Measurements from ENCODE around the gene PYHIN1. TPM values are rescaled to one million over a fixed set of nuclear protein-coding genes. Genes with fewer than 3 reads are reported as not detected.
"Not testable (repeated sequence)": the region's sequence is repeated elsewhere in the genome, so short reads cannot be mapped to it uniquely, and the experiment has no call there.

Gene PYHIN1
- total and polyA plus RNA-seq, 2 donors: 0.49 to 0.69 TPM

- not testable (repeated sequence) for H3K36me3 ChIP-seq (ENCODE audit: insufficient read depth); DNase-seq (ENCODE audit: extremely low spot score); H3K4me1 ChIP-seq (ENCODE audit: insufficient read depth); H3K27ac ChIP-seq (ENCODE audit: low read depth)
- WGBS: 56% methylated on average over 9 of the region's 9 CpGs
- peak overlapping the region; percentile 36 for H3K4me3 ChIP-seq (ENCODE audit: low read depth, low read length)
These were observed 79.6 kb downstream of the PYHIN1 start for GRCh38 chr1:159011001-159011400.

GRCh38 chr1:159011751-159012150 is 80.4 kb downstream of the PYHIN1 start:
- H3K36me3 ChIP-seq (ENCODE audit: insufficient read depth): no peaks in the 10 kb centered on the region
- DNase-seq (ENCODE audit: extremely low spot score): no peak
- no peak overlapping the region for H3K27ac ChIP-seq (ENCODE audit: low read depth)
- no peaks in the 10 kb centered on the region for H3K4me1 ChIP-seq (ENCODE audit: insufficient read depth)
- no peak overlapping the region for H3K4me3 ChIP-seq (ENCODE audit: low read depth, low read length)

GRCh38 chr1:159012495-159012894 is 81.1 kb downstream of the PYHIN1 start:
- peak overlapping the region; percentile 17 for H3K4me3 ChIP-seq (ENCODE audit: low read depth, low read length)
- peak overlapping the region; percentile 62 for H3K27ac ChIP-seq (ENCODE audit: low read depth)
- peaks cover 2% of the 10 kb centered on the region for H3K36me3 ChIP-seq (ENCODE audit: insufficient read depth)
- WGBS: 55% methylated on average over 6 of the region's 6 CpGs
- H3K4me1 ChIP-seq (ENCODE audit: insufficient read depth): no peaks in the 10 kb centered on the region
- no peak for DNase-seq (ENCODE audit: extremely low spot score)

- no peak overlapping the region for H3K4me3 ChIP-seq (ENCODE audit: low read depth, low read length)
- peaks cover 4% of the 10 kb centered on the region for H3K36me3 ChIP-seq (ENCODE audit: insufficient read depth)
- 89% methylated on average over 3 of the region's 3 CpGs for WGBS
- DNase-seq (ENCODE audit: extremely low spot score): no peak
- no peaks in the 10 kb centered on the region for H3K4me1 ChIP-seq (ENCODE audit: insufficient read depth)
- no peak overlapping the region for H3K27ac ChIP-seq (ENCODE audit: low read depth)
These were observed 82.7 kb downstream of the PYHIN1 start for GRCh38 chr1:159014003-159014571.

- H3K4me3 ChIP-seq (ENCODE audit: low read depth, low read length): no peak overlapping the region
- 88% methylated on average over 3 of the region's 3 CpGs for WGBS
These were observed 83.5 kb downstream of the PYHIN1 start for GRCh38 chr1:159014851-159015250.

GRCh38 chr1:159015440-159015909 is 84.1 kb downstream of the PYHIN1 start:
- no peaks in the 10 kb centered on the region for H3K4me1 ChIP-seq (ENCODE audit: insufficient read depth)
- 61% methylated on average over 4 of the region's 4 CpGs for WGBS
- peaks cover 5% of the 10 kb centered on the region for H3K36me3 ChIP-seq (ENCODE audit: insufficient read depth)
- H3K4me3 ChIP-seq (ENCODE audit: low read depth, low read length): no peak overlapping the region
- H3K27ac ChIP-seq (ENCODE audit: low read depth): no peak overlapping the region
- no peak for DNase-seq (ENCODE audit: extremely low spot score)

More at GRCh38 chr1:159014851-159015250, 83.5 kb downstream of the PYHIN1 start:
- Histone ChIP-seq H3K27ac (ENCODE audit: low read depth) (no peak overlapping the region), H3K36me3 (ENCODE audit: insufficient read depth) (peaks cover 4% of the 10 kb centered on the region), H3K4me1 (ENCODE audit: insufficient read depth) (no peaks in the 10 kb centered on the region)
- no peak for DNase-seq (ENCODE audit: extremely low spot score)

GRCh38 chr1:159023723-159024122 is 92.4 kb downstream of the PYHIN1 start:
- 84% methylated on average over 10 of the region's 10 CpGs for WGBS
- DNase-seq (ENCODE audit: extremely low spot score): no peak

GRCh38 chr1:159025043-159025442 is 93.7 kb downstream of the PYHIN1 start:
- Histone ChIP-seq H3K27ac (ENCODE audit: low read depth) (no peak overlapping the region), H3K36me3 (ENCODE audit: insufficient read depth) (peaks cover 1% of the 10 kb centered on the region), H3K4me1 (ENCODE audit: insufficient read depth) (no peaks in the 10 kb centered on the region), H3K4me3 (ENCODE audit: low read depth, low read length) (no peak overlapping the region)
- DNase-seq (ENCODE audit: extremely low spot score): no peak
- 97% methylated on average over 7 of the region's 7 CpGs for WGBS

More at GRCh38 chr1:159023723-159024122, 92.4 kb downstream of the PYHIN1 start:
- Histone ChIP-seq H3K36me3 (ENCODE audit: insufficient read depth) (peaks cover 3% of the 10 kb centered on the region), H3K4me3 (ENCODE audit: low read depth, low read length) (no peak overlapping the region), H3K4me1 (ENCODE audit: insufficient read depth) (no peaks in the 10 kb centered on the region), H3K27ac (ENCODE audit: low read depth) (no peak overlapping the region)

Other genes starting within 250 kb of the PYHIN1 start
- 3.9 TPM for gene SPTA1, start 244.8 kb upstream of the PYHIN1 start, total RNA-seq
- 0.06 TPM for gene SPTA1, start 244.8 kb upstream of the PYHIN1 start, polyA plus RNA-seq
- gene OR6K2, start 230.9 kb upstream of the PYHIN1 start, total RNA-seq: not detected
- gene OR6K2, start 230.9 kb upstream of the PYHIN1 start, polyA plus RNA-seq: not detected
- not detected for gene OR6K3, start 210.8 kb upstream of the PYHIN1 start, total RNA-seq
- gene OR6K3, start 210.8 kb upstream of the PYHIN1 start, polyA plus RNA-seq: not detected
- not detected for gene OR6K6, start 176.8 kb upstream of the PYHIN1 start, total RNA-seq
- gene OR6K6, start 176.8 kb upstream of the PYHIN1 start, polyA plus RNA-seq: not detected
- not detected for gene OR6N1, start 159.4 kb upstream of the PYHIN1 start, total RNA-seq
- not detected for gene OR6N1, start 159.4 kb upstream of the PYHIN1 start, polyA plus RNA-seq
- not detected for gene OR6N2, start 150.3 kb upstream of the PYHIN1 start, total RNA-seq
- not detected for gene OR6N2, start 150.3 kb upstream of the PYHIN1 start, polyA plus RNA-seq
- gene MNDA, start 100.2 kb upstream of the PYHIN1 start, total RNA-seq: 9.0 TPM
- gene MNDA, start 100.2 kb upstream of the PYHIN1 start, polyA plus RNA-seq: 3.2 TPM
- gene IFI16, start 78.4 kb downstream of the PYHIN1 start, total RNA-seq: 51.7 TPM
- 76.6 TPM for gene IFI16, start 78.4 kb downstream of the PYHIN1 start, polyA plus RNA-seq
- 3.0 TPM for gene AIM2, start 145.2 kb downstream of the PYHIN1 start, total RNA-seq
- 0.63 TPM for gene AIM2, start 145.2 kb downstream of the PYHIN1 start, polyA plus RNA-seq
- gene CADM3, start 240.1 kb downstream of the PYHIN1 start, total RNA-seq: 8.7 TPM
- gene CADM3, start 240.1 kb downstream of the PYHIN1 start, polyA plus RNA-seq: 27.0 TPM